ENCODE data around the gene SLC12A3.

GRCh38 chr16:56964243-56965148, 99.5 kb downstream of the SLC12A3 start:
- TF ChIP-seq CTCF (IDR thresholded peaks at IDR 0.05) (peak; percentile 49 to 89 (median 71)), POLR2A (IDR thresholded peaks at IDR 0.05) (no peak)

Measured in adrenal gland (tissue), 5 donors.